ENCODE results near the gene BAZ2A.
"Not testable (repeated sequence)": the region's sequence is repeated elsewhere in the genome, so short reads cannot be mapped to it uniquely, and the experiment has no call there.

Gene BAZ2A

DNA sequence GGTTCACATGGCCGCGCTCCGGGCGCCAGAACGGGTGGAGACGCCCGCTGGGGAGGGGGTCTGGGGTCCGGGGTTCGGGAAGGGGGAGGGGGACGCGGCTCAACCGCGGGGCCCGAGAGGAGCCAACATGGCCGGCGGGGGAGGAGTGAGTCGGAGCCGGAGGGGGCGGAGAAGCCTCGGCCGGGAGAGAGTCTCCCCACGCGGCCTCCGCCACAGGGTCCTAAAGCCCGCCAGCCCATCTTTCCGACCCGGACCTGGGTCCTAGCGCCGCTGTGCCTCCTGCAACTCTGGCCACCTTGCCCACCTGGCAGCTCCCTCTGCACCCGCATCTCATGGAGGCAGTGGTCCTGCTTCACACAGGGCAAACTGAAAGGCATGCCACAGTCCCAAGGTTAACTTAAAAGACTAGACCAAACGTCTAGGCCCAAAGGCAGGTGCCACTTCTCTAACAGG is at the start of gene BAZ2A:
Gene BAZ2A, minus strand, starts transcription at position 147 of the 453 bp plus-strand sequence. CDS start 12,796 bp downstream, outside the sequence.
- no peak for DNase-seq (ENCODE audit: low read depth)

- DNase-seq (ENCODE audit: low read depth): no peak
These were observed 48.7 kb upstream of the BAZ2A start for GRCh38 chr12:56678852-56679251.

DNA sequence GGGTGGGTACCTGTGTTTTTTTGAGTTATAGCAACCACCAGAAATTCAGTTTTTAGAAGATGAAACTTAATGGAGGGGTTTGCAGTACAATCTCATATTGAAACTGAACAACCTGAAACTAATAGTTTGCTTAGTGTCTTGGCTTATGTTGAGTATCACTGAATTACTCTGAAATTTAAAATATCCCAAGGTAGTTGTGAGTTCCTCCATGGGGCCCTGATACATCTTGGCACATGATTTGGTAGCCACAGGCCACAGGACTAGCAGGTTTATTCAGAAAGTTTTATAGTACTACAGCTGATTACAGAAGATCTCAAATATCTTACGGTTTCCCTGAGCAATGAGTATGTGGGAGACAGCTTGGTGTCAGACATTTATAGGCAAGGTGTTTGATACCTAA is 47.6 kb upstream of the BAZ2A start:
- no peak for DNase-seq (ENCODE audit: low read depth)

- no peak for DNase-seq (ENCODE audit: low read depth)
These were observed 46.9 kb upstream of the BAZ2A start for GRCh38 chr12:56676851-56677580.

- DNase-seq (ENCODE audit: low read depth): no peak
These were observed 41.5 kb upstream of the BAZ2A start for GRCh38 chr12:56671608-56672007.

GRCh38 chr12:56670836-56671235 is 40.7 kb upstream of the BAZ2A start:
- DNase-seq (ENCODE audit: low read depth): no peak

- DNase-seq (ENCODE audit: low read depth): no peak
These were observed 38.0 kb upstream of the BAZ2A start for GRCh38 chr12:56668197-56668457.

- DNase-seq (ENCODE audit: low read depth): no peak
These were observed 32.0 kb upstream of the BAZ2A start for GRCh38 chr12:56661979-56662638.

DNA sequence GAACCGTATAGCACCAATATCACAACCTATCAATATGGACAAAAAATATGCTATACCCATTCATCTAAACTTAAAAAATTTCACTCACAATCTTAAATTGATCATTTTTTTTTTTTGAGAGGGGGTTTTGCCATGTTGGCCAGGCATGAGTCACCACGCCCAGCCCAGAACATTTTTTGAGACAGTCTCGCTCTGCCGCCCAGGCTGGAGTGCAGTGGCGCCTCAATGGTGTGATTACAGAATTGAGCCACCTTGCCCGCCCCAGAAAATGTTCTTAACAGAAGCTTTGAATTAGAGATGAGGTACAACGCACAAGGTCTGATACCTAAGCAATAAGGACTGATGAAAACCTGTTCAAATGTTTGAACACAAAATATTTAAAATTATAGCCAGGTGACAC is 31.4 kb upstream of the BAZ2A start:
- DNase-seq (ENCODE audit: low read depth): no peak

GRCh38 chr12:56658921-56659320 is 28.8 kb upstream of the BAZ2A start:
- no peak for DNase-seq (ENCODE audit: low read depth)

DNA sequence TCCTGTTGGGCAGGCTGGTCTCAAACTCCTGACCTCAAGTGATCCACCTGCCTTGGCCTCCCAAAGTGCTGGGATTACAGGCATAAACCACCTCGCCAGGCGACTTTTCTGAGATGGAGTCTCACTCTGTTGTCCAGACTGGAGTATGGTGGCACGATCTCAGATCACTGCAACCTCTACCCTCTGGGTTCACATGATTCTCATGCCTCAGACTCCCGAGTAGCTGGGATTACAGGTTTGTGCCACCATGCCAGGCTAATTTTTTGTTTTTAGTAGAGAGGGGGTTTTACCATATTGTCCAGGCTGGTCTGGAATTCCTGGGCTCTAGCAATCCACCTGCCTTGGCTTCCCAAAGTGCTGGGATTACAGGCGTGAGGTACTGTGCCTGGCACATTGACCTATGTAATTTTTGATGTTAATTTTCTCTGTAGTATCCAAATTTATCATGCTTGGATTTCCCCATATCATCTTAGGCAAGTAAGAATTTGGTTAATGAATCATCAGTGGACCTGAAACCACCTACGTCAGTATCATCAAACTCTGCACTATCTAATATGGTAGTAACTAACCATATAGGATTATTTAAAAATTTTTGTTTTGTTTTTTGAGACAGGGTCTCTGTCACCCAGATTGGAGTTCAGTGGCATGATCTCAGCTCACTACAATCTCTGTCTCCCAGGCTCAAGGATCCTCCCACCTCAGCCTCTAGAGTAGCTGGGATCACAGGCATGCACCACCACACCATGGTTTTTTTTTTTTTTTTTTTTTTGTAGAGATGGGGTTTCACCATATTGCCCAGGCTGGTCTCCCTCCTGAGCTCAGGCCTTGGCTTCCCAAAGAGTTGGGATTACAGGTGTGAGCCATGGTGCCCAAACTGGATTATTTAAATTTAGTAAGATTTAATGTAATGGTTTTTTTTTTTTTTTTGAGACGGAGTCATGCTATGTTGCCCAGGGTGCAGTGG is 27.6 kb upstream of the BAZ2A start:
- no peak for DNase-seq (ENCODE audit: low read depth)

DNA sequence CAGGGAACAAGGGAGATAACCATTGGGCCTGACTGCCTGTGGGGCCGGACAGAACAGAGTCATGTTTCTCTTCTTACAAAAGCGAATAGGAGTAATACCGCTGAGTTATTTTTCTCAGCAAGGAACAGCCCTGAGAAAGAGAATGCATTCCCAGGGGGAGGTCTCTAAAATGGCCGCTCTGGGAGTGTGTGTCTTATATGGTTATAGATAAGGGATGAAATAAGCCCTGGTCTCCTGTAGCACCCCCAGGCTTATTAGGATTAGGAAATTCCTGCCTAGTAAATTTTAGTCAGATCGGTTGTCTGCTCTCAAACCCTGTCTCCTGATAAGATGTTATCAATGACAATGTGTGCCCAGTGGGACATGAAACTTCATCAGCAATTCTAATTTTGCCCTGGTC is 23.7 kb upstream of the BAZ2A start:
- DNase-seq (ENCODE audit: low read depth): not testable (repeated sequence)

GRCh38 chr12:56648023-56648422 is 17.9 kb upstream of the BAZ2A start:
- not testable (repeated sequence) for DNase-seq (ENCODE audit: low read depth)

DNA sequence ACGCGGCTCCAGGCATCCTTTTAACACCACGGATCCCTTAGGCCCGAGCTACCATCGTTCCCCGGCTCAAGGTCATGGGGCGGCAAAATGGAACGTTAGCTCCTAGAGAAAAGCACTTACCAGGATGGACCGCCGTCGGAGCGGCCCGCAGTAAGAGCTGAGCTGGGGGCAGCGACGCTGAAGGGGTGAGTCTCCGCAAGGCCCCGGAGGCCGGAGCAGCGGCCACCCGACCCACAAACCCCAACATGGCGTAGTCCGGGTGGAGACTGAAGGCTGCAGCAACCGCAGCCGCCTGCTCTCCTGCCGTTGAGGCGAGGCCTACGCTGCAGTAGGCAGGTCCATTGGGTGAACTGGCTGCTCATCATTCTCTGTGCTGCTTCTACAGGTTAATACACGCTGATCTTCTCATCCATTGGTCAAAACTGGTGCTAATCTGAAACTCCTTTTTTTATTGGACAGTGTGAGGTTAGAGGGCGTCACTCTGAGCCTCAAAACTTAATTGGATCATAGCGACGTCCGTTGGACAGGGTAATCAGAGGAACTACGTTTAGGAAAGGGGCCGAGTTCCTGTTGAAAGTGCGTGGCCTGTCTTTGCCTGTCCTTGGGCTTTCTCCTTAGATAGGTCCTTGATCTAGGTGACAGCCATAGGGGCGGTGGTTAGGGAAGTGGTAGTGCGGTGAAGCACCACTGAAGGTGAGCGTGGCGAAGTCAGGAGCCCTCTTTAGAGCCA is 15.8 kb upstream of the BAZ2A start, which contains the start of gene ATP5F1B:
Gene ATP5F1B, minus strand, starts transcription at position 268 of the 730 bp plus-strand sequence. Its CDS starts 21 bp downstream, at position 247.
- DNase-seq (ENCODE audit: low read depth): peak; percentile 100

DNA sequence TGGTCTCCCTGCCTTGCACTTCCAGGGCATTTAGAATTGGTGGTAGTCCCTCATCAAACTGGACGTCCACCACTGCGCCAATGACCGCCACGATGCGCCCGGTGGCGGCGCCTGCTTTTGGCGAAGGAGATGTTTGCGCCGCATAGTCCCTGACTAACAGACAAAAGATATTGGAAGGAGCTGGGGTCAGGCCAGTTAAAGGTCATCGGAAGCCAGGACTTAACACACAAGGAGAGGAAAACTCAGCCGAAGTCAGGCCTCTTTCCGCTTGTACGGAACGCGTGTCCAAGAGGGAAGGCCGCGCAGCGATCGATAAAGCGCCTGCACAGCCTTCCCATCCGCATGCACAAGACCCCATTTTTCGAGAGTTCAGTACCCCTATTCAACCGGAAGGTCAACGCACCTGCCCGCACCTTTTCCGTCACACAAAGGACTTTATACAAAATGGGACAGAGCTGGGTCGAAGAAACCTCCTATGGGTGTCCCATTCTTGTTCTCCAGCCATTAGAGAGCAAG is 15.1 kb upstream of the BAZ2A start:
- DNase-seq (ENCODE audit: low read depth): no peak

DNA sequence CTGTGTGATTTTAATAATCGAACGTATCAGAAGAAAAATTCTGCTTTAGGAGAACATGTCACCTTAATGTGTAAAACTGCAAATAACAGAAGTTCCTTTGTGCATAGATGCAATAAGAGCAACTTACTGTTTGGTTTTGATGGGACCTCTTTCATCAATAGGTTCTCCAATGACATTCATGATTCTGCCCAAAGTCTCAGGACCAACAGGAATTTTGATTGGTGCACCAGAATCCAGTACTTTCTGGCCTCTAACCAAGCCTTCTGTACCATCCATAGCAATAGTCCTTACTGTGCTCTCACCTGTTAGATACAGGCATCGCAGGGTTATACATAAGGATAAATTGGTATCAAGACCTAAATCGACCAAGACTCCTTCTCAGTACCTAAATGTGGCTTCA is 14.5 kb upstream of the BAZ2A start:
- no peak for DNase-seq (ENCODE audit: low read depth)

GRCh38 chr12:56641219-56641618 is 11.1 kb upstream of the BAZ2A start:
- no peak for DNase-seq (ENCODE audit: low read depth)

- DNase-seq (ENCODE audit: low read depth): no peak
These were observed 7.5 kb upstream of the BAZ2A start for GRCh38 chr12:56637621-56638020.

DNA sequence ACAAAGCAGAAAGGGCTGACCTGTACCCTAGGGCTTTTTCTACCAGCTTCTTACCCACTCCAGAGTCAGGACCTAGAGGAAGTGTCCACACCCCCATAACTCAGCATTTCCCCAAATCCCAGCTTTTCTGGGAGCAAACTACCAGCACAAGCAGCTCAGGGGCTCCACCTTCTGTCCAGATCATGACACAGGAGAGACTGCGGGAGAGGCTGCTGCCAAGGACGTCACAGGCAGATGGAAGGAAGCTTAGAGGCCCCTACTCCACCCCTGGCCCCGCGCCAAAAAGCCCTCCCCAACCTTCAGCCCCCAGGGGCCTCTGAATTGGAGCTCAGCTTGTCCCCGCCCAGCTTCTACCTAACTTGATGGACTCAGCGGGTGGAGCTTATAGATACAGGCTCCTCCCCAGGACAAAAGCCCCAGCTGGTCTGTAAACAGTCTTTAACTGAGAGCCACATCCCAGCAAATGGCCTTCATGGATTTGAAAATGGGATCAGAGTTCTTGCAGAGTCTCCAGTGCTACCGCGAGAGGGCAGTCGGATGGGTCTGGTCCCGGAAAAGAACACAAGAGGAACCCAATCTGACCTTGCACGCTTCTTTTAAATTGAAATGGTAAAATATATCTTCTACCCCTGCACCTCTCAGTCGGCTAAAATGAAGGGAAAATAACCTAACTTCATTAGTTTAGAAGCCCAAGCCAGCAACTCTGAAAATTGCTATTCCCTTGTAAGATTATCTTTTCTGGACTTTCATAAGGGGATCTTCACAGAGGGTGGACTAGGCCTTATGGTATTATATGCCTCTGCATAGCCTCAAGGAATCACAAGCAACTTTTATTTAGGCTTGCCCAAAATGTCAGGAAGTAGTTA is 6.8 kb upstream of the BAZ2A start:
- peak; percentile 100 for DNase-seq (ENCODE audit: low read depth)

DNA sequence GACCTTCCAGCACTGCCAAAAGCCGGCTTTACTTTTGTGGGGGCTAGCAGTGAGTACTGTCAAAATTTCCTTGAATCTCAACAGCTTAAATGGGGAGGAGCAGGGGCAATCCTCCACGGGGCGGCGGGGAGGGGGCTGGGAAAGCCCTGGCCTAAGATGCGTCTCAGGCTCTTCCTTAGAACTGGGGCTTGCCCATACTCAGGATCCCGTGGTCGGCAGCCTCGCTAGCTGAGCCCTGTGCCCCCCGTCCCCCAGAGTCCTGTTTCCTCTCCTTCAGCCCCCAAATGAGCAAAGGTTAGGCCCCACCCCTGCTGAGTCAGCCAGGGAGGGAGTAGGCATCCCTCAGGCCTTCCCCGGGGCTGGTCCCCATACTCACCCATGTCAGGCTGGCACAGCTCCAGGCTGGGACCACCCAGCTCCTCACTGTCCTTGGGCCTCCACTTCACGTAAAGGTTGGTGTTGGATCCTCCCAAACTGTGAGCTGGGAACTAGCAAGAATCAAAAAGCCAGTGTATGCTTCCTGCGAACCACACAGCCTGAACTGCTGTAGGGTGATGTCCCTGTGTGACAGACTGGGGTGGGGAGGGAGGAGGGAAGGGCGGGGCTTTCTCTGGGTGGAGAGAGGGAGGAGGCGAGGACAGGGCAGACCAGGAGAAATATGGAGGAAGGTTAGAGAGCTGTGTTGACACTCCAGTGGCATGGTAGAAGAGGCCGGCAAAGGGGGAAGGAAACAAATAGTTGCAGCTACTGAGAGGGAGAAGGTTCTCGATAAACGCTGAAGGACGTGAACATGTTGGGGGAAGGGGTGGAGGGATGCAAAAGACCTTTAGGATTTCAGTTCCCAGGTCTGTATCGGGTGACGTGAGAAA is 5.9 kb upstream of the BAZ2A start:
- DNase-seq (ENCODE audit: low read depth): peak; percentile 74
